Adrenal gland (tissue), 12 donors: ENCODE results near the gene CARD19. TPM values are rescaled to one million over a fixed set of nuclear protein-coding genes. Genes with fewer than 3 reads are reported as not detected.

ENCODE experiments used
- DNase-seq, 7 donors: peaks; one replicate each; pipeline ENCODE4 v3.0.0-alpha.2; 2019 to 2020
- H3K27ac ChIP-seq, 5 donors: fragments of 200-600 bp; sonication (generic) in 4 of 5; 1 replicate in 3 of 5; 2 replicates in 2 of 5; pipeline versions ENCODE4 v1.5.1 to v1.8.0; 2016 to 2020; ENCODE audit warnings: mild to moderate bottlenecking in 1 of 5
- H3K27me3 ChIP-seq: fragments of 200-600 bp; 2 replicates; pipeline ENCODE4 v1.8.0; 2021
- H3K36me3 ChIP-seq, 2 donors: fragments of 200-600 bp; replicated peaks in 1 of 2; 1 replicate in 1 of 2; 2 replicates in 1 of 2; pipeline versions ENCODE4 v1.5.1 to v1.8.0; 2018 to 2022
- H3K4me1 ChIP-seq, 2 donors: fragments of 200-600 bp; replicated peaks in 1 of 2; 1 replicate in 1 of 2; 2 replicates in 1 of 2; pipeline versions ENCODE4 v1.5.1 to v1.8.0; 2018 to 2021
- H3K4me3 ChIP-seq, 4 donors: fragments of 200-600 bp; sonication (generic) in 3 of 4; one replicate each; pipeline ENCODE4 v1.5.1; 2016 to 2018
- H3K9me3 ChIP-seq, 3 donors: fragments of 200-600 bp; sonication (generic) in 1 of 3; replicated peaks in 1 of 3; 1 replicate in 2 of 3; 2 replicates in 1 of 3; pipeline versions ENCODE4 v1.5.1 to v1.8.0; 2016 to 2021
- CTCF ChIP-seq, 6 experiments: fragments of 450-650 bp in 4 of 6; fragments of 200-600 bp in 2 of 6; sonication (generic) in 1 of 6; IDR thresholded peaks; 1 replicate in 5 of 6; 2 replicates in 1 of 6; pipeline versions ENCODE4 v1.5.1 to v1.8.0; 2016 to 2021; ENCODE audit warnings: antibody characterized with exemption in 6 of 6, mild to moderate bottlenecking in 2 of 6, moderate library complexity in 1 of 6
- POLR2A ChIP-seq, 2 donors: fragments of 450-650 bp; IDR thresholded peaks; one replicate each; pipeline ENCODE4 v1.6.1; 2017; ENCODE audit warnings: antibody characterized with exemption in 2 of 2, mild to moderate bottlenecking in 2 of 2, moderate library complexity in 1 of 2
- WGBS, 4 donors: extraction: QIAGEN DNeasy Blood & Tissue Kit in 2 of 4; methylation state at CpG; one replicate each; pipeline versions ENCODE4 v1.1.5 to v1.1.7; 2013 to 2017; 5-methylcytosine and 5-hydroxymethylcytosine counted together
- intact Hi-C, 2 donors: fragments of 100-400 bp; cut with DNase I; formaldehyde crosslinking; loops; one replicate each; pipeline versions ENCODE4 v1.14.1 to v1.15.0; 2022 to 2023
- polyA plus RNA-seq, 3 donors: library from polyadenylated mRNA; stranded (reverse); fragments of 200-250 nt in 2 of 3; fragments of 350-450 nt in 1 of 3; fragmentation: Illumina TruSeq in 1 of 3; extraction: RNeasy Lipid Tissue Mini Kit (QIAGEN cat#74804) in 1 of 3; gene quantifications; one replicate each; pipeline ENCODE4 v1.2.3, GENCODE V29; 2013 to 2014
- total RNA-seq, 9 donors: library from RNA; depleted of rRNA in 4 of 9; stranded (reverse); fragments of >200 nt in 4 of 9; fragments of 120-200 nt in 1 of 9; fragmentation: NEBNext Ultra II Directional in 1 of 9; extraction: Animal tissue kit (Norgen Biotek cat#: 25700) in 1 of 9; gene quantifications; one replicate each; pipeline versions ENCODE4 v1.1.0 to v1.2.4, GENCODE V29; 2013 to 2023
- donor health status: healthy with polysubstance abuse.
- donor health status: Bipolar disorder and iron deficiency.
- donor health status: DM: yes; HTN: yes; CAD: no.
- donor health status: DM: no; HTN: no; CAD: no.
- donor health status: DM: no; HTN: no; CAD: no.
- donor health status: DM: yes; HTN: yes; CAD: no.

The CARD19 gene
- total and polyA plus RNA-seq, 12 donors = 10.7 to 75.0 (median 41.3) TPM

- no peak overlapping the region for H3K4me3 ChIP-seq
- intact Hi-C loops = no loop called here
- H3K27ac ChIP-seq = peak overlapping the region in 2 of 5 donors; percentile 4 to 17
- no peaks in the 10 kb centered on the region for H3K9me3 ChIP-seq
- 71 to 84% (median 83%) methylated on average over 5 to 14 of the region's 14 CpGs for WGBS, 4 donors
- no peaks in the 10 kb centered on the region for H3K27me3 ChIP-seq
- H3K36me3 ChIP-seq = peaks cover 0 to 55% of the 10 kb centered on the region in 2 donors
- no peak for TF ChIP-seq CTCF (IDR thresholded peaks at IDR 0.05)
- no peak for TF ChIP-seq POLR2A (IDR thresholded peaks at IDR 0.05)
- DNase-seq = peak; percentile 26 to 64 (median 33)
- peaks cover 26 to 54% of the 10 kb centered on the region in 2 donors for H3K4me1 ChIP-seq
Measured at GRCh38 chr9:93122721-93123221, 26.8 kb downstream of the CARD19 start.

- Histone ChIP-seq H3K27ac (peak overlapping the region in 2 of 5 donors; percentile 4 to 41), H3K36me3 (peaks cover 0 to 55% of the 10 kb centered on the region in 2 donors)
- WGBS, 4 donors = 77 to 83% (median 79%) methylated on average over 8 to 14 of the region's 14 CpGs
Measured at GRCh38 chr9:93123561-93124283, 27.7 kb downstream of the CARD19 start.

GRCh38 chr9:93124793-93125192, 28.8 kb downstream of the CARD19 start:
- no peaks in the 10 kb centered on the region for H3K9me3 ChIP-seq
- 71 to 89% (median 87%) methylated on average over 11 to 16 of the region's 16 CpGs for WGBS, 4 donors
- peaks cover 0 to 55% of the 10 kb centered on the region in 2 donors for H3K36me3 ChIP-seq
- TF ChIP-seq CTCF (IDR thresholded peaks at IDR 0.05) (no peak), POLR2A (IDR thresholded peaks at IDR 0.05) (no peak)
- peak overlapping the region in 1 of 5 donors; percentile 99 for H3K27ac ChIP-seq
- intact Hi-C loops = no loop called here
- no peak overlapping the region for H3K4me3 ChIP-seq
- H3K27me3 ChIP-seq = no peaks in the 10 kb centered on the region
- H3K4me1 ChIP-seq = peaks cover 35 to 65% of the 10 kb centered on the region in 2 donors
- peak in 4 of 7 donors; percentile 16 to 23 (median 20) for DNase-seq

More at GRCh38 chr9:93123561-93124283, 27.7 kb downstream of the CARD19 start:
- H3K4me1 ChIP-seq = peaks cover 30 to 64% of the 10 kb centered on the region in 2 donors
- peak; percentile 2 to 53 (median 19) for DNase-seq
- H3K27me3 ChIP-seq = no peaks in the 10 kb centered on the region
- H3K4me3 ChIP-seq = no peak overlapping the region
- no peaks in the 10 kb centered on the region for H3K9me3 ChIP-seq
- TF ChIP-seq CTCF (IDR thresholded peaks at IDR 0.05) = no peak
- TF ChIP-seq POLR2A (IDR thresholded peaks at IDR 0.05) = no peak
- intact Hi-C loops = no loop called here

GRCh38 chr9:93125331-93125894, 29.4 kb downstream of the CARD19 start:
- no peak overlapping the region for H3K4me3 ChIP-seq
- peaks cover 34 to 65% of the 10 kb centered on the region in 2 donors for H3K4me1 ChIP-seq
- H3K27ac ChIP-seq = peak overlapping the region in 1 of 5 donors; percentile 99
- H3K9me3 ChIP-seq = no peaks in the 10 kb centered on the region
- 88 to 91% (median 89%) methylated on average over 7 to 10 of the region's 10 CpGs for WGBS, 4 donors
- TF ChIP-seq POLR2A (IDR thresholded peaks at IDR 0.05) (no peak), CTCF (IDR thresholded peaks at IDR 0.05) (no peak)
- no peaks in the 10 kb centered on the region for H3K27me3 ChIP-seq
- intact Hi-C loops = no loop called here
- peak in 3 of 7 donors; percentile 13 to 52 (median 21) for DNase-seq
- peaks cover 0 to 55% of the 10 kb centered on the region in 2 donors for H3K36me3 ChIP-seq
